RWPE2 (cell line): Measurements from ENCODE around the gene KRT78.

Source experiments
- ATAC-seq: fragments of 200-7000 bp; cut with Tn5 transposase; 3 replicates; pipeline ENCODE4 v1.9.1; 2021; ENCODE audit warnings: low read depth
- DNase-seq: peaks from one replicate; pipeline ENCODE4 v3.0.0-alpha.2; 2020; ENCODE audit warnings: low spot score
- H3K27ac ChIP-seq: fragments of 450-650 bp; 2 replicates; pipeline ENCODE4 v1.5.1; 2017; ENCODE audit warnings: mild to moderate bottlenecking; ENCODE audit not compliant: poor library complexity, severe bottlenecking
- H3K27me3 ChIP-seq: fragments of 250-450 bp; sonication (Bioruptor Pico); 2 replicates; pipeline ENCODE4 v1.5.1; 2021; ENCODE audit warnings: mild to moderate bottlenecking, moderate library complexity; ENCODE audit not compliant: insufficient read depth, poor library complexity, severe bottlenecking
- H3K36me3 ChIP-seq: fragments of 250-450 bp; sonication (Bioruptor Pico); 2 replicates; pipeline ENCODE4 v1.5.1; 2020; ENCODE audit warnings: low read depth, mild to moderate bottlenecking, moderate library complexity
- H3K4me1 ChIP-seq: fragments of 250-450 bp; sonication (Bioruptor Pico); 2 replicates; pipeline ENCODE4 v1.5.1; 2021; ENCODE audit warnings: mild to moderate bottlenecking, moderate library complexity; ENCODE audit not compliant: insufficient read depth, poor library complexity, severe bottlenecking
- H3K4me3 ChIP-seq: fragments of 250-450 bp; sonication (Bioruptor Pico); 2 replicates; pipeline ENCODE4 v1.5.1; 2021; ENCODE audit warnings: mild to moderate bottlenecking, moderate library complexity; ENCODE audit not compliant: severe bottlenecking
- H3K9me3 ChIP-seq: fragments of 250-450 bp; sonication (Bioruptor Pico); 2 replicates; pipeline ENCODE4 v1.5.1; 2021; ENCODE audit warnings: mild to moderate bottlenecking, moderate library complexity; ENCODE audit not compliant: severe bottlenecking
- CTCF ChIP-seq: fragments of 450-650 bp; IDR thresholded peaks from one replicate; pipeline ENCODE4 v1.5.1; 2017; ENCODE audit warnings: mild to moderate bottlenecking, moderate library complexity; ENCODE audit not compliant: poor library complexity, severe bottlenecking

The KRT78 gene

DNA sequence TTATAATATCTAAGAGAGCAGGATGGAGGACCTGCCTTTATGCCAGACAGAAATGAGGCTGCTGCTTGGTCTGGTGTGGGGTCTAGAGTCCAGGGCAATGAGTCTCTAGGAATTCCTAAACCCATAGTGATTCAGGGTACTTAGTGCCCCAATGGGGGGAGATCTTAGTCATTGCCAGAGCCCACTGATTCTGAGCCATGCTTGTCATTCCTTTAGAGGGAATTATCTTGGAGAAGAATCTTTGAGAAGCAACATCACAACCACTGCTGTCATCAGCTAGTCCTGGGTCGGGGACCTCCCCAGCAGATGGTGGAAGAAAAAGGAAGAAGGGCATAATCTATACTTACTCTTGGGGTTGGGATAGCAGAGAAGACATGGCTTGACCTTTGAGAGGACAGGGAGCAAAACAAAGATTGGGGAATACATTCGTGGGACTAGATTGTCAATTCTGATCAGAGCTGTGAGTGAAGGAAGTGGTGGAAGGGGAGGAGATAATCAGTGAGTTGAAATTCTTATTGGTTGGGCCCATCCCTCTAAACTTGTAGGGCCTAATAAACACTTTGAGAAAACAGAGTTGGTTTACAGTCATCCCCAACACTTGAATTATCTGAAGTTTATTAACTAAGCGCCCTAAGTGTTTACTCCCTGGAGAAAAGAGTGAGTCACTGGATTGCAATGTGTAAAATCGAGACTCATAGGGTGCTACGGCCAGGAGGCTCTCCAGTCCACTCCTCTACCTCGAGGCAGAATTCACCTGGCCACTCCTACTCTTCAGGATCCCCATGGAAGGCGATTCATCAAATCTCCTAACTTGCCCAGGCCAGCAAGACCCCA lies 49.9 kb downstream of the KRT78 start:
- no peak overlapping the region for H3K4me3 ChIP-seq
- H3K9me3 ChIP-seq, result no peaks in the 10 kb centered on the region
- ATAC-seq, result peak; percentile 94
- peak overlapping the region; percentile 66 for H3K27ac ChIP-seq
- peaks cover 27% of the 10 kb centered on the region for H3K4me1 ChIP-seq
- DNase-seq, result no peak
- H3K27me3 ChIP-seq, result no peaks in the 10 kb centered on the region
- H3K36me3 ChIP-seq, result no peaks in the 10 kb centered on the region
- TF ChIP-seq CTCF, result no peak

DNA sequence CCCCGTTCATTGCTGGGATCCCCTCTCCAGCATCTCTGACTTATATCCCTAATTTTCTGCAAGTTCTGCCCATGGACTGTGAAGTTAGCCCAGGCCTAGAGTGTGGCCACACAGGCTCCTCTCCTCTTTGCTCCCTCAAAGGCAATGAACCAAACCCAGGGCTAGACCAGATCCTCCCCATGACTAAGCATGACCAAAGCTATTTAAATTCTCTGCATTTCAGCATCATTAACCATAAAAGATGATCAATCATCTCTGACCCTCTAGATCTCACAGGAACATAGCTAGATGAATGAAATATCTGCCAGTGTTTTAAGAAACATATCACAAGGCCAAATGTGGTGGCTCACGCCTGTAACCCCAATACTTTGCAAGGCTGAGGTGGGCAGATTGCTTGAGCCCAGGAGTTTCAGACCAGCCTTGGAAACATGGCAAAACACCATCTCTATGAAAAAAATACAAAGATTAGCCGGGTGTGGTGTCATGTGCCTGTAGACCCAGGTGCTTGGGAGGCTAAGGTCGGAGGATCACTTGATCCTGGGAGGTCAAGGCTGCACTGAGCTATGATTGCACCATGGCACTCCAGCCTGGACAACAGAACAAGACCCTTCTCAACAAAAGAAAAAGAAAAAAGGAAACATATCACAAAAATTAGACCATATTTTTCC lies 50.7 kb downstream of the KRT78 start:
- ATAC-seq (peak; percentile 66), DNase-seq (no peak)
- no peaks in the 10 kb centered on the region for H3K36me3 ChIP-seq
- no peak for TF ChIP-seq CTCF
- H3K4me1 ChIP-seq, result peaks cover 27% of the 10 kb centered on the region
- H3K27ac ChIP-seq, result peak overlapping the region; percentile 66
- no peaks in the 10 kb centered on the region for H3K27me3 ChIP-seq
- no peak overlapping the region for H3K4me3 ChIP-seq
- no peaks in the 10 kb centered on the region for H3K9me3 ChIP-seq

DNA sequence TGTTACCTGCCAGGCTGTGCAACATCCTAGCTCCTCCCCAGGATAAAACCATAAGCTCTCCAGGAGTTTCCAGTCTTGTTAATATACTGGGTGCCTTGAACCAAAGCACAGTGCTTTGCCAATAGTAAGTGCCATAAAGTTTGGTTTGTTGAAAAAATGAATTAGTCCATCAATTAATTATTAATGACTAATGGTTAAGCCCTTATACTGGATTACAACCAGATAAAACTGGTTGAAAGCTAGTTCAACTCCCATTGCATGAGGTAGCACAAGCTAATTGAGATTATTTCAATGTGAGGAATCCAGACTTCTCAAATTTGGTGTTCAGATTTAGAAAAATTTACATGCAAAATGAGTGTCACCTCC lies 51.3 kb downstream of the KRT78 start:
- H3K27ac ChIP-seq, result peak overlapping the region; percentile 66
- H3K4me1 ChIP-seq, result peaks cover 27% of the 10 kb centered on the region
- no peak overlapping the region for H3K4me3 ChIP-seq
- no peaks in the 10 kb centered on the region for H3K9me3 ChIP-seq
- no peaks in the 10 kb centered on the region for H3K27me3 ChIP-seq
- DNase-seq, result no peak
- no peaks in the 10 kb centered on the region for H3K36me3 ChIP-seq
- TF ChIP-seq CTCF, result no peak
- no peak for ATAC-seq

GRCh38 chr12:52796839-52797528 lies 51.8 kb downstream of the KRT78 start:
- Histone ChIP-seq H3K27me3 (no peaks in the 10 kb centered on the region), H3K4me3 (no peak overlapping the region), H3K9me3 (no peaks in the 10 kb centered on the region), H3K36me3 (no peaks in the 10 kb centered on the region), H3K4me1 (peaks cover 27% of the 10 kb centered on the region), H3K27ac (no peak overlapping the region)
- no peak for ATAC-seq
- TF ChIP-seq CTCF, result no peak
- no peak for DNase-seq
